GM19397 (cell line): ENCODE data around the gene ITPK1.

Experiments
- ATAC-seq: cut with Tn5 transposase; IDR thresholded peaks from one replicate; pipeline ENCODE4 v1.9.1; 2021; ENCODE audit warnings: mild to moderate bottlenecking, moderate library complexity; ENCODE audit not compliant: unreplicated experiment

The ITPK1 gene

GRCh38 chr14:93030761-93031160 lies 85.0 kb downstream of the ITPK1 start:
- no peak for ATAC-seq

- no peak for ATAC-seq
These were observed 85.7 kb downstream of the ITPK1 start for GRCh38 chr14:93029911-93030508.

- no peak for ATAC-seq
These were observed 86.3 kb downstream of the ITPK1 start for GRCh38 chr14:93029417-93029816.

GRCh38 chr14:93028724-93029076 lies 87.0 kb downstream of the ITPK1 start:
- no peak for ATAC-seq

- ATAC-seq: no peak
These were observed 87.7 kb downstream of the ITPK1 start for GRCh38 chr14:93027810-93028723.

GRCh38 chr14:93026339-93026738 lies 89.4 kb downstream of the ITPK1 start:
- no peak for ATAC-seq

GRCh38 chr14:93025055-93025454 lies 90.7 kb downstream of the ITPK1 start:
- ATAC-seq: no peak

GRCh38 chr14:93024493-93024892 lies 91.2 kb downstream of the ITPK1 start:
- ATAC-seq: no peak

- ATAC-seq: no peak
These were observed 91.8 kb downstream of the ITPK1 start for GRCh38 chr14:93023802-93024434.

GRCh38 chr14:93023039-93023438 lies 92.7 kb downstream of the ITPK1 start:
- ATAC-seq: no peak

GRCh38 chr14:93019970-93020369 lies 95.8 kb downstream of the ITPK1 start:
- ATAC-seq: no peak

GRCh38 chr14:93019367-93019843 lies 96.3 kb downstream of the ITPK1 start:
- ATAC-seq: no peak

- ATAC-seq: no peak
These were observed 97.4 kb downstream of the ITPK1 start for GRCh38 chr14:93018366-93018765.

GRCh38 chr14:93017898-93018297 lies 97.8 kb downstream of the ITPK1 start:
- ATAC-seq: no peak

- no peak for ATAC-seq
These were observed 98.4 kb downstream of the ITPK1 start for GRCh38 chr14:93017301-93017797.

GRCh38 chr14:93016275-93016845 lies 99.4 kb downstream of the ITPK1 start:
- no peak for ATAC-seq

GRCh38 chr14:93015505-93015904 lies 100.2 kb downstream of the ITPK1 start:
- ATAC-seq: no peak

GRCh38 chr14:93015064-93015463 lies 100.7 kb downstream of the ITPK1 start:
- no peak for ATAC-seq

- ATAC-seq: no peak
These were observed 101.4 kb downstream of the ITPK1 start for GRCh38 chr14:93014058-93015023.
